ENCODE data around the gene EPHB3. TPM values are rescaled to one million over a fixed set of nuclear protein-coding genes. Genes with fewer than 3 reads are reported as not detected.

Gene EPHB3
- total RNA-seq, 2 donors from 2014 or later: 0.35 TPM; not detected in 1

GRCh38 chr3:184596886-184597575 lies 35.4 kb downstream of the EPHB3 start:
- no peaks in the 10 kb centered on the region for H3K4me1 Mint-ChIP-seq
- no peak overlapping the region for H3K4me3 Mint-ChIP-seq
- H3K36me3 Mint-ChIP-seq (ENCODE audit: low read depth): no peaks in the 10 kb centered on the region
- no peak for ATAC-seq
- peaks cover 21% of the 10 kb centered on the region for H3K27me3 Mint-ChIP-seq
- no peaks in the 10 kb centered on the region for H3K9me3 ChIP-seq (ENCODE audit: control insufficient read depth, low read length, poor library complexity, severe bottlenecking)
- H3K27ac Mint-ChIP-seq: no peak overlapping the region
- no peak for DNase-seq

GRCh38 chr3:184597829-184598573 lies 36.4 kb downstream of the EPHB3 start:
- no peak for DNase-seq
- no peak overlapping the region for H3K27ac Mint-ChIP-seq
- no peaks in the 10 kb centered on the region for H3K9me3 ChIP-seq (ENCODE audit: control insufficient read depth, low read length, poor library complexity, severe bottlenecking)

GRCh38 chr3:184598574-184598927 lies 37.0 kb downstream of the EPHB3 start:
- ATAC-seq (no peak), DNase-seq (no peak)
- H3K9me3 ChIP-seq (ENCODE audit: control insufficient read depth, low read length, poor library complexity, severe bottlenecking): no peaks in the 10 kb centered on the region
- Mint-ChIP-seq H3K36me3 (ENCODE audit: low read depth) (peaks cover 5% of the 10 kb centered on the region), H3K27ac (no peak overlapping the region), H3K4me1 (peaks cover 9% of the 10 kb centered on the region), H3K4me3 (no peak overlapping the region), H3K27me3 (peaks cover 30% of the 10 kb centered on the region)

More at GRCh38 chr3:184597829-184598573, 36.4 kb downstream of the EPHB3 start:
- Mint-ChIP-seq H3K36me3 (ENCODE audit: low read depth) (peaks cover 5% of the 10 kb centered on the region), H3K27me3 (peaks cover 24% of the 10 kb centered on the region), H3K4me3 (no peak overlapping the region), H3K4me1 (peaks cover 7% of the 10 kb centered on the region)
- no peak for ATAC-seq

- H3K9me3 ChIP-seq (ENCODE audit: control insufficient read depth, low read length, poor library complexity, severe bottlenecking): no peaks in the 10 kb centered on the region
- Mint-ChIP-seq H3K27me3 (peaks cover 33% of the 10 kb centered on the region), H3K27ac (no peak overlapping the region), H3K36me3 (ENCODE audit: low read depth) (peaks cover 5% of the 10 kb centered on the region), H3K4me3 (no peak overlapping the region), H3K4me1 (peaks cover 12% of the 10 kb centered on the region)
- DNase-seq (no peak), ATAC-seq (no peak)
Measured at GRCh38 chr3:184599143-184599542, 37.6 kb downstream of the EPHB3 start.

GRCh38 chr3:184600685-184601377 lies 39.2 kb downstream of the EPHB3 start:
- H3K4me1 Mint-ChIP-seq: peaks cover 14% of the 10 kb centered on the region
- ATAC-seq (no peak), DNase-seq (no peak)
- H3K27ac Mint-ChIP-seq: no peak overlapping the region
- H3K27me3 Mint-ChIP-seq: peaks cover 47% of the 10 kb centered on the region
- H3K4me3 Mint-ChIP-seq: peak overlapping the region; percentile 25
- peaks cover 10% of the 10 kb centered on the region for H3K36me3 Mint-ChIP-seq (ENCODE audit: low read depth)
- H3K9me3 ChIP-seq (ENCODE audit: control insufficient read depth, low read length, poor library complexity, severe bottlenecking): no peaks in the 10 kb centered on the region

GRCh38 chr3:184601576-184602371 lies 40.2 kb downstream of the EPHB3 start:
- DNase-seq (no peak), ATAC-seq (no peak)
- H3K36me3 Mint-ChIP-seq (ENCODE audit: low read depth): peaks cover 10% of the 10 kb centered on the region
- H3K4me1 Mint-ChIP-seq: peaks cover 14% of the 10 kb centered on the region
- peak overlapping the region; percentile 83 for H3K4me3 Mint-ChIP-seq
- no peak overlapping the region for H3K27ac Mint-ChIP-seq
- no peaks in the 10 kb centered on the region for H3K9me3 ChIP-seq (ENCODE audit: control insufficient read depth, low read length, poor library complexity, severe bottlenecking)
- peaks cover 55% of the 10 kb centered on the region for H3K27me3 Mint-ChIP-seq

GRCh38 chr3:184602372-184603150 lies 41.0 kb downstream of the EPHB3 start:
- H3K4me3 Mint-ChIP-seq: peak overlapping the region; percentile 83
- H3K36me3 Mint-ChIP-seq (ENCODE audit: low read depth): peaks cover 10% of the 10 kb centered on the region
- DNase-seq: no peak
- no peak for ATAC-seq
- no peaks in the 10 kb centered on the region for H3K9me3 ChIP-seq (ENCODE audit: control insufficient read depth, low read length, poor library complexity, severe bottlenecking)
- peaks cover 17% of the 10 kb centered on the region for H3K4me1 Mint-ChIP-seq
- H3K27me3 Mint-ChIP-seq: peaks cover 59% of the 10 kb centered on the region
- no peak overlapping the region for H3K27ac Mint-ChIP-seq

- H3K36me3 Mint-ChIP-seq (ENCODE audit: low read depth): peaks cover 10% of the 10 kb centered on the region
- DNase-seq (no peak), ATAC-seq (no peak)
- peaks cover 20% of the 10 kb centered on the region for H3K4me1 Mint-ChIP-seq
- no peak overlapping the region for H3K27ac Mint-ChIP-seq
- H3K4me3 Mint-ChIP-seq: peak overlapping the region; percentile 67
- peaks cover 59% of the 10 kb centered on the region for H3K27me3 Mint-ChIP-seq
- no peaks in the 10 kb centered on the region for H3K9me3 ChIP-seq (ENCODE audit: control insufficient read depth, low read length, poor library complexity, severe bottlenecking)
Measured at GRCh38 chr3:184603151-184604030, 41.8 kb downstream of the EPHB3 start.

GRCh38 chr3:184604039-184604601 lies 42.5 kb downstream of the EPHB3 start:
- H3K4me1 Mint-ChIP-seq: peaks cover 20% of the 10 kb centered on the region
- H3K4me3 Mint-ChIP-seq: peak overlapping the region; percentile 67
- H3K27me3 Mint-ChIP-seq: peaks cover 59% of the 10 kb centered on the region
- no peak for ATAC-seq
- DNase-seq: no peak
- H3K36me3 Mint-ChIP-seq (ENCODE audit: low read depth): peaks cover 10% of the 10 kb centered on the region
- H3K9me3 ChIP-seq (ENCODE audit: control insufficient read depth, low read length, poor library complexity, severe bottlenecking): no peaks in the 10 kb centered on the region
- no peak overlapping the region for H3K27ac Mint-ChIP-seq

- H3K27ac Mint-ChIP-seq: no peak overlapping the region
- no peaks in the 10 kb centered on the region for H3K9me3 ChIP-seq (ENCODE audit: control insufficient read depth, low read length, poor library complexity, severe bottlenecking)
- peaks cover 61% of the 10 kb centered on the region for H3K27me3 Mint-ChIP-seq
- ATAC-seq: no peak
- no peak for DNase-seq
- H3K4me3 Mint-ChIP-seq: peak overlapping the region; percentile 9
- peaks cover 10% of the 10 kb centered on the region for H3K36me3 Mint-ChIP-seq (ENCODE audit: low read depth)
- H3K4me1 Mint-ChIP-seq: peaks cover 20% of the 10 kb centered on the region
Measured at GRCh38 chr3:184604615-184605290, 43.2 kb downstream of the EPHB3 start.

- H3K9me3 ChIP-seq (ENCODE audit: control insufficient read depth, low read length, poor library complexity, severe bottlenecking): no peaks in the 10 kb centered on the region
- DNase-seq (no peak), ATAC-seq (peak; percentile 64)
- Mint-ChIP-seq H3K36me3 (ENCODE audit: low read depth) (peaks cover 4% of the 10 kb centered on the region), H3K4me3 (no peak overlapping the region), H3K4me1 (peaks cover 14% of the 10 kb centered on the region), H3K27me3 (peaks cover 40% of the 10 kb centered on the region), H3K27ac (no peak overlapping the region)
Measured at GRCh38 chr3:184608209-184608608, 46.6 kb downstream of the EPHB3 start.

Data from T-helper 17 cell (primary cell).